ENCODE data around the gene CTSF. TPM values are rescaled to one million over a fixed set of nuclear protein-coding genes. Genes with fewer than 3 reads are reported as not detected.

Gene CTSF
- total and polyA plus RNA-seq, 2 of the 8 experiments (the other 6 are each of a cell fraction or from before 2014, with no cell fraction given): 0.58 to 2.3 TPM

GRCh38 chr11:66555416-66555815, 13.0 kb downstream of the CTSF start:
- no peak for TF ChIP-seq KDM5A (IDR thresholded peaks at IDR 0.05; ENCODE audit: low read length)
- no peak for TF ChIP-seq RBBP5 (IDR thresholded peaks at IDR 0.05; ENCODE audit: borderline replicate concordance, low read depth, low read length)
- TF ChIP-seq FOSL1 (IDR thresholded peaks at IDR 0.05; ENCODE audit: insufficient read depth, low read depth, low read length): no peak
- TF ChIP-seq HDAC2 (IDR thresholded peaks at IDR 0.05; ENCODE audit: borderline replicate concordance in 1 of 2, low read depth in 2 of 2, low read length in 2 of 2): no peak
- no peak for TF ChIP-seq BACH1 (IDR thresholded peaks at IDR 0.05; ENCODE audit: low read length)
- Histone ChIP-seq H3K9ac (replicated peaks in 1 of 4; ENCODE audit: extremely low read depth in 1 of 4, low read depth in 3 of 4, low read length in 3 of 4) (no peak overlapping the region), H3K79me1 (ENCODE audit: low read depth, low read length) (no peaks in the 10 kb centered on the region), H3K4me2 (ENCODE audit: insufficient read depth in 1 of 2, low read depth in 2 of 2, low read length in 2 of 2) (no peak overlapping the region), H4K20me1 (replicated peaks in 1 of 2; ENCODE audit: control insufficient read depth in 1 of 2, insufficient read depth in 2 of 2, low read length in 2 of 2) (peaks cover 0 to 5% of the 10 kb centered on the region in 2 experiments), H2AK5ac (ENCODE audit: low read depth, low read length) (no peak overlapping the region), H4K5ac (ENCODE audit: insufficient read length, low read depth, low read length) (no peak overlapping the region), H2BK15ac (ENCODE audit: low read length) (no peak overlapping the region), H3K18ac (ENCODE audit: extremely low read depth, low read length) (no peak overlapping the region), H3K56ac (replicated peaks; ENCODE audit: insufficient read length, low read depth, low read length) (no peak overlapping the region), H4K8ac (ENCODE audit: extremely low read depth, insufficient read depth, low read length) (no peak overlapping the region), H3K4me1 (replicated peaks in 1 of 4; ENCODE audit: control insufficient read depth in 3 of 4, insufficient read depth in 4 of 4, low read length in 3 of 4) (peaks cover 0 to 2% (median 0%) of the 10 kb centered on the region in 4 experiments; a peak in 1 of 7 replicates), H3K79me2 (ENCODE audit: control insufficient read depth in 1 of 2, insufficient read depth in 2 of 2, low read length in 2 of 2) (no peaks in the 10 kb centered on the region), H2AFZ (ENCODE audit: low read length) (no peak overlapping the region), H3K23ac (ENCODE audit: insufficient read length) (no peak overlapping the region), H3K36me3 (ENCODE audit: control insufficient read depth in 2 of 4, insufficient read depth in 4 of 4, low read length in 3 of 4) (peaks cover 16 to 37% (median 28%) of the 10 kb centered on the region in 4 experiments), H3K4me3 (ENCODE audit: extremely low read depth in 1 of 4, insufficient read depth in 2 of 4, low read depth in 3 of 4, low read length in 4 of 4) (no peak overlapping the region), H2BK20ac (ENCODE audit: low read length) (no peak overlapping the region), H2BK120ac (replicated peaks; ENCODE audit: low read depth, low read length) (no peak overlapping the region), H3K23me2 (ENCODE audit: low read depth, low read length) (no peaks in the 10 kb centered on the region), H3K14ac (ENCODE audit: insufficient read length) (no peak overlapping the region), H2BK5ac (ENCODE audit: low read depth, low read length) (no peak overlapping the region), H3K4ac (replicated peaks; ENCODE audit: insufficient read length, low read depth, low read length) (no peak overlapping the region), H3K27me3 (replicated peaks in 1 of 4; ENCODE audit: control insufficient read depth in 3 of 4, extremely low read depth in 1 of 4, insufficient read depth in 3 of 4, low read length in 3 of 4) (no peaks in the 10 kb centered on the region), H2BK12ac (ENCODE audit: low read depth, low read length) (no peak overlapping the region), H3K9me3 (ENCODE audit: insufficient read depth in 2 of 2, low read depth in 1 of 2, low read length in 1 of 2) (no peaks in the 10 kb centered on the region), H4K91ac (replicated peaks; ENCODE audit: insufficient read length, low read length) (no peak overlapping the region), H3K27ac (ENCODE audit: low read depth, low read length) (no peak overlapping the region)
- FAIRE-seq (no peak), DNase-seq (ENCODE audit: low read depth in 1 of 2, low spot score in 2 of 2) (no peak)
- POLR2A ChIA-PET (ENCODE audit: partially characterized antibody): interaction anchor here (1.2 to 3.6 kb wide), 5 partner anchors 9 to 62 kb away, joined by 3 to 15 read pairs (median 4); partner anchors contain the start of genes ACTN3 and ZDHHC24
- WGBS, 2 experiments (ENCODE audit: extremely low coverage in 1 of 2, insufficient coverage in 1 of 2, insufficient read length in 1 of 2, insufficient replicate concordance in 2 of 2, low coverage in 1 of 2, low lambda C conversion rate in 2 of 2, missing lambda C conversion rate in 1 of 2): 88% methylated on average over 1 of the region's 3 CpGs; no CpG with 5 or more reads in 1 of the 2 experiments
- CTCF ChIA-PET (ENCODE audit: partially characterized antibody): interaction anchor here (1.1 kb wide), 1 partner anchor 63 kb away, joined by 3 read pairs; no protein-coding TSS in a partner anchor

All from H1 (cell line).